Measurements from ENCODE around the gene ABLIM2. TPM values are rescaled to one million over a fixed set of nuclear protein-coding genes. Genes with fewer than 3 reads are reported as not detected.

The ABLIM2 gene
- total and polyA plus RNA-seq, 2 experiments from 2014 or later = 1.5 to 4.3 TPM

DNA sequence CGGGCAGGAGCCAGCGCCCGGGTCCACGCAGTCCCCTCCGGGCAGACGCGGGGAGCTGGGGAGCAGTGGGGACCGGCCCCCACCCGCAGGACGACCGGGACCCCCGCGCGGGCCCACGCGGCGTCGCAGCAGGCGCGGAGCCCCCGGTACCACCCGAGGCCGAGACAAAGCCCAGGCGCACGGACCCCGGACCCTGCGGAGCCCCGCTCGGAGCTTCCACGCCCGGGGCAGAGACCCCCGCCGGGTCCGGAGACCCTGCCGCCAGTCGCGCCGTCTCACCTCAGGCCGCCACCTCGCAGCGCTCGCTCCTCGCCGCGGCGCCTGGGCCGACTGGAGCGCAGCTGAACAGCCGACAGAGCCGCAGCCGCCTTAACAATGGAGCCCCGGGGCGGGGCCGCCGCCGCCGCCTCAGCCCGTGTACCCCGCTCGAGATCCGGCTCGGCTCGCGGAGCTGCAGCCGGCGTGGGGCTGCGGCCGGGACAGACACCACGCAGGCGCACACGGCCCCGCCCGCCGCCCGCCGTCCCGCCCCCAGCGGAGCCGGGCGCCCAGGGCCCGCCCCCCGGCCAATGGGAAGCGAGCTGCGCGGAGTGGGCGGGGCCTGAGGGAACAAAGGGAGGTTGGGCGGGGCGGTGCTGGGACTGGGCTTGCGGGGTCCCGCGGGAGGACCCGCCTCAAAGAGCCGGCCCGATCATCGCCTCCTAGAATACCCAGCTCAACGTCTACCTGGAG, 219.1 kb downstream of the ABLIM2 start, which contains the start of gene AFAP1:
Gene AFAP1 (minus strand): TSS at position 485 of the 732 bp plus-strand sequence. CDS start 67,783 bp downstream, outside the sequence.
- peak; percentile 71 for ATAC-seq
- Mint-ChIP-seq H3K4me1 (peaks cover 43% of the 10 kb centered on the region), H3K27ac (no peak within 1 kb of the TSS), H3K36me3 (ENCODE audit: low read depth) (no peaks in the 10 kb centered on the region), H3K4me3 (peak within 1 kb of the TSS; percentile 69), H3K9me3 (no peaks in the 10 kb centered on the region), H3K27me3 (ENCODE audit: insufficient read depth, low read depth, poor library complexity) (peaks cover 16% of the 10 kb centered on the region)
- peak; percentile 96 for DNase-seq (ENCODE audit: low spot score)
- no peaks in the 10 kb centered on the region for H3K27me3 ChIP-seq (ENCODE audit: insufficient read depth)
- H3K79me2 ChIP-seq (replicated peaks; ENCODE audit: insufficient read depth) = peaks cover 38% of the 10 kb centered on the region
- 0 out of 2 replicates have a peak within 1 kb of the TSS, but pooled peaks have one; percentile 66 for H3K27ac ChIP-seq (ENCODE audit: low read depth)
- H3F3A ChIP-seq (replicated peaks; ENCODE audit: low read depth) = peaks cover 9% of the 10 kb centered on the region; the same call in 1 of the 2 replicates
- H2AFZ ChIP-seq = peak within 1 kb of the TSS; percentile 95
- peaks cover 33% of the 10 kb centered on the region for H3K4me1 ChIP-seq (ENCODE audit: insufficient read depth)
- H4K20me1 ChIP-seq (replicated peaks; ENCODE audit: insufficient read depth) = no peaks in the 10 kb centered on the region
- TF ChIP-seq, protein P1, sequence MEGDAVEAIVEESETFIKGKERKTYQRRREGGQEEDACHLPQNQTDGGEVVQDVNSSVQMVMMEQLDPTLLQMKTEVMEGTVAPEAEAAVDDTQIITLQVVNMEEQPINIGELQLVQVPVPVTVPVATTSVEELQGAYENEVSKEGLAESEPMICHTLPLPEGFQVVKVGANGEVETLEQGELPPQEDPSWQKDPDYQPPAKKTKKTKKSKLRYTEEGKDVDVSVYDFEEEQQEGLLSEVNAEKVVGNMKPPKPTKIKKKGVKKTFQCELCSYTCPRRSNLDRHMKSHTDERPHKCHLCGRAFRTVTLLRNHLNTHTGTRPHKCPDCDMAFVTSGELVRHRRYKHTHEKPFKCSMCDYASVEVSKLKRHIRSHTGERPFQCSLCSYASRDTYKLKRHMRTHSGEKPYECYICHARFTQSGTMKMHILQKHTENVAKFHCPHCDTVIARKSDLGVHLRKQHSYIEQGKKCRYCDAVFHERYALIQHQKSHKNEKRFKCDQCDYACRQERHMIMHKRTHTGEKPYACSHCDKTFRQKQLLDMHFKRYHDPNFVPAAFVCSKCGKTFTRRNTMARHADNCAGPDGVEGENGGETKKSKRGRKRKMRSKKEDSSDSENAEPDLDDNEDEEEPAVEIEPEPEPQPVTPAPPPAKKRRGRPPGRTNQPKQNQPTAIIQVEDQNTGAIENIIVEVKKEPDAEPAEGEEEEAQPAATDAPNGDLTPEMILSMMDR (conservative IDR thresholded peaks at IDR 0.05; ENCODE audit: low read depth in 2 of 2) = no peak
- TF ChIP-seq POLR2AphosphoS5 (IDR thresholded peaks at IDR 0.05; ENCODE audit: low read depth) (peak; percentile 49; the same call in 1 of the 2 replicates), EZH2 (IDR thresholded peaks at IDR 0.05; ENCODE audit: low read depth, unreplicated experiment) (no peak)
- TF ChIP-seq, protein P2, sequence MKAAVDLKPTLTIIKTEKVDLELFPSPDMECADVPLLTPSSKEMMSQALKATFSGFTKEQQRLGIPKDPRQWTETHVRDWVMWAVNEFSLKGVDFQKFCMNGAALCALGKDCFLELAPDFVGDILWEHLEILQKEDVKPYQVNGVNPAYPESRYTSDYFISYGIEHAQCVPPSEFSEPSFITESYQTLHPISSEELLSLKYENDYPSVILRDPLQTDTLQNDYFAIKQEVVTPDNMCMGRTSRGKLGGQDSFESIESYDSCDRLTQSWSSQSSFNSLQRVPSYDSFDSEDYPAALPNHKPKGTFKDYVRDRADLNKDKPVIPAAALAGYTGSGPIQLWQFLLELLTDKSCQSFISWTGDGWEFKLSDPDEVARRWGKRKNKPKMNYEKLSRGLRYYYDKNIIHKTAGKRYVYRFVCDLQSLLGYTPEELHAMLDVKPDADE (IDR thresholded peaks at IDR 0.05) = no peak
- peak within 1 kb of the TSS; percentile 91 for H3K4me2 ChIP-seq
- H3K4me3 ChIP-seq = peak within 1 kb of the TSS; percentile 79
- H3K36me3 ChIP-seq (ENCODE audit: insufficient read depth) = no peaks in the 10 kb centered on the region
- H3K9me2 ChIP-seq (ENCODE audit: insufficient read depth) = no peaks in the 10 kb centered on the region

DNA sequence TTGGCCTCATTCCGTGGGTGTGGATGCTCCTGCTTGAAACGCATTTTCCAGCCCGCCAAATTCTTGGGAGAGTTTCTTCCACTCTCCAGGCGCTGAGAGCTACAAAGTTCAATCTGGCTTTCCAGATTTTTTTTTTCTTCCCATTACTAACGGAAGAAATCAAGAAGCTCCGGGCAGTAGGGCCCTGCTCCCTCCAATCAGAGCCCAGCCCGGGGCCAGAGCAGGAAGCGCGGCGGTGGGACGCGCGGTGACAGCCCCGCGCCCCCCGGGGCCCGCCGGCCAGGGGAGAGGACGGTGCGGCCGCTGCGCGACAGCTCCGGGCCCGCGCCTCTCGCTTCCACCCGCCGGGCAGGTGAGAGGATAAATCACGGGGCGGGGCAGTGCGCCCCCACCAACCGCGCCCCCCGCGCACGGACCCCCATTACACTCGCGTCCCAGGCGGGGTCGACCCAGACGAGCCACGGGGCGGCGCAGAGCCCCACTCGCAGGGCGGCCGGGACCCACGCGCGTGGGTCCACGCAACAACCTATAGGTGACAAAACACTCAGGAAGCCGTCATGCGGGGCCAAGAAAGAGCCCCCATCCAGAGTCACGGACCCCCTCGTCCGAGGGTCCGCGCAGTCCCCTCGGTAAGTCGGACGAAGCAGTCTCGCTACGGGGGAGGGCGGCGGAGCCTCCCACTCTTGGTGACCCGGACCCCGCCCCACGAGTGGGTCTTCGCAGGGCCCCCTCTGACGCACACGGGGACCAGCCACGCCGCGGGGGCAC, 219.8 kb downstream of the ABLIM2 start:
- Mint-ChIP-seq H3K27me3 (ENCODE audit: insufficient read depth, low read depth, poor library complexity) (peaks cover 16% of the 10 kb centered on the region), H3K9me3 (no peaks in the 10 kb centered on the region)
- no peak overlapping the region for H3K27ac ChIP-seq (ENCODE audit: low read depth)
- TF ChIP-seq STAT1 (IDR thresholded peaks at IDR 0.05; ENCODE audit: unreplicated experiment) (no peak), NANOG (IDR thresholded peaks at IDR 0.05; ENCODE audit: borderline replicate concordance) (no peak), ZNF331 (CRISPR knock-in tag; IDR thresholded peaks at IDR 0.05; ENCODE audit: low read depth) (no peak), EZH2phosphoT487 (IDR thresholded peaks at IDR 0.05; ENCODE audit: unreplicated experiment) (no peak), EZH2 (IDR thresholded peaks at IDR 0.05; ENCODE audit: low read depth, unreplicated experiment) (no peak)
- TF ChIP-seq, protein P1 (conservative IDR thresholded peaks at IDR 0.05; ENCODE audit: low read depth in 2 of 2) = no peak
- TF ChIP-seq, protein P2 (IDR thresholded peaks at IDR 0.05) = no peak

More for the DNA sequence above, 219.8 kb downstream of the ABLIM2 start:
- Histone ChIP-seq H4K20me1 (replicated peaks; ENCODE audit: insufficient read depth) (peaks cover 2% of the 10 kb centered on the region; the same call in 1 of the 2 replicates), H2AFZ (no peak overlapping the region), H3K36me3 (ENCODE audit: insufficient read depth) (no peaks in the 10 kb centered on the region), H3K79me2 (replicated peaks; ENCODE audit: insufficient read depth) (peaks cover 45% of the 10 kb centered on the region), H3K4me1 (ENCODE audit: insufficient read depth) (peaks cover 33% of the 10 kb centered on the region), H3K4me2 (peak overlapping the region; percentile 91), H3F3A (replicated peaks; ENCODE audit: low read depth) (peaks cover 9% of the 10 kb centered on the region; the same call in 1 of the 2 replicates), H3K4me3 (peak overlapping the region; percentile 79), H3K27me3 (ENCODE audit: insufficient read depth) (no peaks in the 10 kb centered on the region), H3K9me2 (ENCODE audit: insufficient read depth) (no peaks in the 10 kb centered on the region)
- peak overlapping the region; percentile 68 for H3K4me3 Mint-ChIP-seq
- peaks cover 2% of the 10 kb centered on the region; the same call in 1 of the 3 replicates for H3K36me3 Mint-ChIP-seq (ENCODE audit: low read depth)
- peak; percentile 59 for ATAC-seq
- peak; percentile 64 for DNase-seq (ENCODE audit: low spot score)
- H3K27ac Mint-ChIP-seq = no peak overlapping the region
- peaks cover 43% of the 10 kb centered on the region for H3K4me1 Mint-ChIP-seq
